ENCODE data around the gene NTN1. TPM values are rescaled to one million over a fixed set of nuclear protein-coding genes. Genes with fewer than 3 reads are reported as not detected.

The NTN1 gene
- total RNA-seq, 2 experiments from 2014 or later: not detected

GRCh38 chr17:9056566-9056965 is 35.3 kb downstream of the NTN1 start:
- Histone ChIP-seq H3K4me3 (ENCODE audit: low read depth, low read length, poor library complexity, severe bottlenecking) (no peak overlapping the region), H3K4me2 (ENCODE audit: low read length) (no peak overlapping the region), H3K9me2 (ENCODE audit: insufficient read depth, low read length) (no peaks in the 10 kb centered on the region), H3K4me1 (ENCODE audit: insufficient read depth, low read length, poor library complexity, severe bottlenecking) (no peaks in the 10 kb centered on the region), H3K9me3 (ENCODE audit: low read length) (no peaks in the 10 kb centered on the region), H4K20me1 (ENCODE audit: insufficient read depth, low read length) (no peaks in the 10 kb centered on the region), H2AFZ (ENCODE audit: low read length) (no peak overlapping the region), H3K79me2 (ENCODE audit: insufficient read depth, low read depth, low read length) (no peaks in the 10 kb centered on the region), H3K27ac (ENCODE audit: low read depth, low read length, poor library complexity, severe bottlenecking) (no peak overlapping the region), H3K36me3 (ENCODE audit: insufficient read depth, low read length) (no peaks in the 10 kb centered on the region)
- POLR2A ChIA-PET: no interaction called here
- BruUV-seq (replicated peaks): no TSS peak
- no peak for TF ChIP-seq CTCF (conservative IDR thresholded peaks at IDR 0.05; ENCODE audit: low read length)
- no peak for DNase-seq (ENCODE audit: low spot score)
- CTCF ChIA-PET (ENCODE audit: unreplicated experiment): no interaction called here
- intact Hi-C loops (cut with micrococcal nuclease; ENCODE audit: unreplicated experiment): no loop called here

GRCh38 chr17:9057310-9057709 is 36.0 kb downstream of the NTN1 start:
- no peak overlapping the region for H3K4me3 ChIP-seq (ENCODE audit: low read depth, low read length, poor library complexity, severe bottlenecking)
- no peak overlapping the region for H3K4me2 ChIP-seq (ENCODE audit: low read length)
- H3K4me1 ChIP-seq (ENCODE audit: insufficient read depth, low read length, poor library complexity, severe bottlenecking): no peaks in the 10 kb centered on the region
- H2AFZ ChIP-seq (ENCODE audit: low read length): no peak overlapping the region
- no peaks in the 10 kb centered on the region for H3K9me3 ChIP-seq (ENCODE audit: low read length)
- no peak overlapping the region for H3K27ac ChIP-seq (ENCODE audit: low read depth, low read length, poor library complexity, severe bottlenecking)
- DNase-seq (ENCODE audit: low spot score): no peak
- no peak for TF ChIP-seq EZH2phosphoT487 (IDR thresholded peaks at IDR 0.05; ENCODE audit: borderline replicate concordance, low read depth, low read length)
- TF ChIP-seq CTCF (conservative IDR thresholded peaks at IDR 0.05; ENCODE audit: low read length): no peak
- ChIA-PET CTCF (ENCODE audit: unreplicated experiment) (no interaction called here), POLR2A (no interaction called here)
- H3K36me3 ChIP-seq (ENCODE audit: insufficient read depth, low read length): no peaks in the 10 kb centered on the region
- H3K79me2 ChIP-seq (ENCODE audit: insufficient read depth, low read depth, low read length): no peaks in the 10 kb centered on the region
- no peaks in the 10 kb centered on the region for H3K9me2 ChIP-seq (ENCODE audit: insufficient read depth, low read length)
- no peaks in the 10 kb centered on the region for H4K20me1 ChIP-seq (ENCODE audit: insufficient read depth, low read length)
- BruUV-seq (replicated peaks): no TSS peak
- intact Hi-C loops (cut with micrococcal nuclease; ENCODE audit: unreplicated experiment): no loop called here

GRCh38 chr17:9062399-9062902 is 41.1 kb downstream of the NTN1 start:
- CTCF ChIA-PET (ENCODE audit: unreplicated experiment): no interaction called here
- no peak for TF ChIP-seq EZH2phosphoT487 (IDR thresholded peaks at IDR 0.05; ENCODE audit: borderline replicate concordance, low read depth, low read length)
- TF ChIP-seq CTCF (conservative IDR thresholded peaks at IDR 0.05; ENCODE audit: low read length): no peak
- intact Hi-C loops (cut with micrococcal nuclease; ENCODE audit: unreplicated experiment): no loop called here
- Histone ChIP-seq H3K4me3 (ENCODE audit: low read depth, low read length, poor library complexity, severe bottlenecking) (no peak overlapping the region), H3K9me3 (ENCODE audit: low read length) (no peaks in the 10 kb centered on the region), H3K9me2 (ENCODE audit: insufficient read depth, low read length) (no peaks in the 10 kb centered on the region), H3K79me2 (ENCODE audit: insufficient read depth, low read depth, low read length) (no peaks in the 10 kb centered on the region), H3K4me2 (ENCODE audit: low read length) (no peak overlapping the region), H2AFZ (ENCODE audit: low read length) (no peak overlapping the region), H3K4me1 (ENCODE audit: insufficient read depth, low read length, poor library complexity, severe bottlenecking) (no peaks in the 10 kb centered on the region), H3K27ac (ENCODE audit: low read depth, low read length, poor library complexity, severe bottlenecking) (no peak overlapping the region), H4K20me1 (ENCODE audit: insufficient read depth, low read length) (no peaks in the 10 kb centered on the region), H3K36me3 (ENCODE audit: insufficient read depth, low read length) (no peaks in the 10 kb centered on the region)
- BruUV-seq (replicated peaks): no TSS peak
- POLR2A ChIA-PET: no interaction called here
- no peak for DNase-seq (ENCODE audit: low spot score)

All from OCI-LY7 (cell line).